Measurements from ENCODE around the gene POLDIP2. TPM values are rescaled to one million over a fixed set of nuclear protein-coding genes. Genes with fewer than 3 reads are reported as not detected.

The POLDIP2 gene
- total and polyA plus RNA-seq, 2 of the 13 experiments (the other 11 are each of a cell fraction or from before 2014, with no cell fraction given) = 85.9 to 114 TPM

- TF ChIP-seq FOXP4 (CRISPR knock-in tag; IDR thresholded peaks at IDR 0.05) (peak; percentile 50; the same call in 1 of the 2 replicates), ZNF761 (CRISPR knock-in tag; conservative IDR thresholded peaks at IDR 0.05) (no peak), MBD4 (IDR thresholded peaks at IDR 0.05; ENCODE audit: borderline replicate concordance, low read length) (no peak), TERF1 (CRISPR knock-in tag; IDR thresholded peaks at IDR 0.05) (no peak), ZBTB42 (CRISPR knock-in tag; IDR thresholded peaks at IDR 0.05) (no peak), ARID5B (CRISPR knock-in tag; IDR thresholded peaks at IDR 0.05) (peak; percentile 50), ZNF605 (CRISPR knock-in tag; IDR thresholded peaks at IDR 0.05) (no peak), SMAD1 (CRISPR knock-in tag; IDR thresholded peaks at IDR 0.05; ENCODE audit: borderline replicate concordance, low read depth) (no peak), DDIT3 (CRISPR knock-in tag; IDR thresholded peaks at IDR 0.05) (no peak), ZNF709 (CRISPR knock-in tag; IDR thresholded peaks at IDR 0.05) (peak; percentile 32; the same call in 1 of the 2 replicates), ZFP90 (CRISPR knock-in tag; IDR thresholded peaks at IDR 0.05; ENCODE audit: borderline replicate concordance) (0 out of 2 replicates have a peak, but pooled peaks have one; percentile 47), ZNF205 (CRISPR knock-in tag; IDR thresholded peaks at IDR 0.05) (no peak), ZNF34 (CRISPR knock-in tag; IDR thresholded peaks at IDR 0.05; ENCODE audit: borderline replicate concordance) (no peak), SPEN (CRISPR knock-in tag; IDR thresholded peaks at IDR 0.05; ENCODE audit: low read depth) (peak; percentile 71; the same call in 1 of the 2 replicates), ZBTB33 (CRISPR knock-in tag; IDR thresholded peaks at IDR 0.05) (peak; percentile 95), TFDP1 (CRISPR knock-in tag; IDR thresholded peaks at IDR 0.05; ENCODE audit: borderline replicate concordance) (peak; percentile 36; the same call in 1 of the 2 replicates), TSC22D2 (CRISPR knock-in tag; IDR thresholded peaks at IDR 0.05; ENCODE audit: borderline replicate concordance) (no peak), ZNF530 (CRISPR knock-in tag; IDR thresholded peaks at IDR 0.05; ENCODE audit: low read depth) (no peak), DPF2 (CRISPR knock-in tag; IDR thresholded peaks at IDR 0.05; ENCODE audit: borderline replicate concordance, low read depth) (no peak)
Measured at GRCh38 chr17:28346746-28347246, 10.5 kb downstream of the POLDIP2 start (continued).
